Nephron progenitor cell (in vitro differentiated cells): Measurements from ENCODE around the gene DCAF8L1.

Source experiments
- DNase-seq: peaks from one replicate; pipeline ENCODE4 v3.0.0; 2021
- H3K27ac Mint-ChIP-seq: 2 replicates; pipeline ENCODE4 v1.8.0; 2021; ENCODE audit warnings: mild to moderate bottlenecking, moderate library complexity, mixed read lengths
- H3K27me3 Mint-ChIP-seq: 2 replicates; pipeline ENCODE4 v1.8.0; 2021; ENCODE audit warnings: mild to moderate bottlenecking, low read depth, mixed read lengths; ENCODE audit not compliant: poor library complexity
- H3K36me3 Mint-ChIP-seq: 2 replicates; pipeline ENCODE4 v1.8.0; 2021; ENCODE audit warnings: low read depth, mixed read lengths
- H3K4me1 Mint-ChIP-seq: 2 replicates; pipeline ENCODE4 v1.8.0; 2021; ENCODE audit warnings: mixed read lengths
- H3K4me3 Mint-ChIP-seq: 2 replicates; pipeline ENCODE4 v1.8.0; 2021; ENCODE audit warnings: mild to moderate bottlenecking, moderate library complexity, mixed read lengths
- H3K9me3 Mint-ChIP-seq: 2 replicates; pipeline ENCODE4 v1.8.0; 2021; ENCODE audit warnings: mild to moderate bottlenecking, moderate library complexity, mixed read lengths
- TF ChIP-seq, protein P1 (sequence below): fragments of 200-600 bp; sonication (generic); IDR thresholded peaks from 2 replicates; pipeline ENCODE4 v1.5.0; 2021; ENCODE audit warnings: antibody characterized with exemption

Gene DCAF8L1

DNA sequence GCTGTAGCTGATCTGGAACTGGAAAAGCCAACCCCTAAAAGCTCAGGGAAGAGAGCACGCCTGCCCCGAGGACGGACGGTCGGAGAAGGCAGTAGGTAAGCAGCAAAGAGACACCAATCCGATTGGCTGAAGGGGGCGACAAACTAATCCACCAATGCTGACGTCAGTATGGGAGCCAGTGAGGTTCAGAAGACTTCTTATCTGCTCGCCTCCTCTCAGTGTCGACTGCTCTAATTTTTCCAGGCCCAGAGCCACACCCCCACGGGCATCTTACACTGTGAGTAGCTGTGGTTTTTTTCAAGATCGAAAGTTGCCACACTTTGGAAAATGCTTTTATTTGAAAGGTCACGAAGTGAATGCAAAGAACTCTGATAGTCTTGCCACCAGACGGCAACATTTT is at the start of gene DCAF8L1:
DCAF8L1 (minus strand) TSS at position 101 of the 400 bp plus-strand sequence. CDS start 115 bp downstream, outside the sequence.
- no peak within 1 kb of the TSS for H3K27ac Mint-ChIP-seq
- no peaks in the 10 kb centered on the region for H3K27me3 Mint-ChIP-seq
- peaks cover 44% of the 10 kb centered on the region for H3K9me3 Mint-ChIP-seq
- no peak for DNase-seq
- no peaks in the 10 kb centered on the region for H3K4me1 Mint-ChIP-seq
- no peaks in the 10 kb centered on the region for H3K36me3 Mint-ChIP-seq
- H3K4me3 Mint-ChIP-seq, result no peak within 1 kb of the TSS
- TF ChIP-seq, protein P1, sequence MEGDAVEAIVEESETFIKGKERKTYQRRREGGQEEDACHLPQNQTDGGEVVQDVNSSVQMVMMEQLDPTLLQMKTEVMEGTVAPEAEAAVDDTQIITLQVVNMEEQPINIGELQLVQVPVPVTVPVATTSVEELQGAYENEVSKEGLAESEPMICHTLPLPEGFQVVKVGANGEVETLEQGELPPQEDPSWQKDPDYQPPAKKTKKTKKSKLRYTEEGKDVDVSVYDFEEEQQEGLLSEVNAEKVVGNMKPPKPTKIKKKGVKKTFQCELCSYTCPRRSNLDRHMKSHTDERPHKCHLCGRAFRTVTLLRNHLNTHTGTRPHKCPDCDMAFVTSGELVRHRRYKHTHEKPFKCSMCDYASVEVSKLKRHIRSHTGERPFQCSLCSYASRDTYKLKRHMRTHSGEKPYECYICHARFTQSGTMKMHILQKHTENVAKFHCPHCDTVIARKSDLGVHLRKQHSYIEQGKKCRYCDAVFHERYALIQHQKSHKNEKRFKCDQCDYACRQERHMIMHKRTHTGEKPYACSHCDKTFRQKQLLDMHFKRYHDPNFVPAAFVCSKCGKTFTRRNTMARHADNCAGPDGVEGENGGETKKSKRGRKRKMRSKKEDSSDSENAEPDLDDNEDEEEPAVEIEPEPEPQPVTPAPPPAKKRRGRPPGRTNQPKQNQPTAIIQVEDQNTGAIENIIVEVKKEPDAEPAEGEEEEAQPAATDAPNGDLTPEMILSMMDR, result no peak

DNA sequence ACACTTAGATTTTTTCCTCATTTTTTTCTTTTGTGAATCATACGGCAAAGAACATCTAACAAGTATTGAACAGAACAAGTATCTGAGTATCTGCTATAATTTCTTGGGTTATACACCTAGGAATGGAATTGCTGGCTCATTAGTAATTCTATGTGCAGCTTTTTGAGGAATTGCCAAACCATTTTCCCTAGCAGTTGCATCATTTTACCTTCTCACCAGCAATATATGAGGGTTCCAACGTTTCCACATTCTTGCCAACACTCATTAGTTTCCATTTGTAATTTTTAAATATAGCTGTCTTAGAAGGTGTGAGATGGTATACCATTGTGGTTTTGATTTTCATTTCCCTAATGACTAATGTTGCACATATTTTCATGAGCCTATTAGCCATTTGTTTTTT is 41.1 kb upstream of the DCAF8L1 start:
- Mint-ChIP-seq H3K4me3 (no peak overlapping the region), H3K36me3 (no peaks in the 10 kb centered on the region), H3K4me1 (no peaks in the 10 kb centered on the region), H3K27me3 (no peaks in the 10 kb centered on the region), H3K27ac (no peak overlapping the region), H3K9me3 (peaks cover 18% of the 10 kb centered on the region)
- DNase-seq, result no peak
- TF ChIP-seq, protein P1, result no peak

DNA sequence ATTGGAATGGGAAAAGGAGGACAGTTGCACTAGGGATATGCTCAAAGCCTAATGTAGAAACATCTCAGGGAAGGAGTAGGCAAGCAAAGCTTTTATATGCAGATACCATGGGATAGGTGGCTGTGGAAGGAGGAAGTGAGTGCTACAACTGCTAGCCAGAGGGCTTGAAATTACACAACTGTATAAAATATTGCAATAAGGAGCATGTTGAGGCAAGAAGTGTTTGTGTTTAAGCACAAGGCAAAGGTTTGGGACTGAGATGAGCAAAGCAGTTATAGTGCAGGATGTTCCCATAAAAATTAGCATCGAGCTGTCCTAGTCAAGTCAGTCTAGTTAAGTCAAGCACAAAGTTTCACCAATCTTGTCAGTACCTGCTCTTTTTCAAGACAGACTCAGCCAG is 35.6 kb upstream of the DCAF8L1 start:
- Mint-ChIP-seq H3K36me3 (no peaks in the 10 kb centered on the region), H3K27me3 (no peaks in the 10 kb centered on the region)

DNA sequence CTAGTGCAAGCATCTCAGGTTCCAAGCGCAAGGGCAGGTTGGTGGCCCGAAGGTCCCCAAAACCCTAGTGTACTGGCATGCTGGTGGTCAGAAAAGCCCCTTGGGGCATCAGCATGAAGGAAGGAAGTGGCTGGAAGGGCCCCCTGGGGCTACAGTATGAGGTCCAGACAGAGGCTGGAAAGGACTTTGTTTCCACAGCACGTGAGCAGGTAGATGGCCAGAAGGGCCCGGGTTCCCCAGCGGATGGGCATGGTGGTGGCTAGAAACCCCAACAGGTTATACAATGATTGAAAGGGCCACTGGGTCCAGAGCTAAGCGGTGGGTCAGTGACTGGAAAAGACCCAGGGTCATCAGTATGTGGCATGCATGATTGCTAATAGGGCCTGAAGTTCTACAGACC is 34.7 kb upstream of the DCAF8L1 start:
- TF ChIP-seq, protein P1, result no peak
- H3K36me3 Mint-ChIP-seq, result no peaks in the 10 kb centered on the region
- peaks cover 4% of the 10 kb centered on the region for H3K27me3 Mint-ChIP-seq
- no peak overlapping the region for H3K4me3 Mint-ChIP-seq
- no peaks in the 10 kb centered on the region for H3K9me3 Mint-ChIP-seq
- H3K27ac Mint-ChIP-seq, result no peak overlapping the region
- no peaks in the 10 kb centered on the region for H3K4me1 Mint-ChIP-seq
- DNase-seq, result no peak

More for the DNA sequence above, 35.6 kb upstream of the DCAF8L1 start:
- H3K27ac Mint-ChIP-seq, result no peak overlapping the region
- no peak for DNase-seq
- no peaks in the 10 kb centered on the region for H3K9me3 Mint-ChIP-seq
- TF ChIP-seq, protein P1, result no peak
- no peak overlapping the region for H3K4me3 Mint-ChIP-seq
- H3K4me1 Mint-ChIP-seq, result no peaks in the 10 kb centered on the region

DNA sequence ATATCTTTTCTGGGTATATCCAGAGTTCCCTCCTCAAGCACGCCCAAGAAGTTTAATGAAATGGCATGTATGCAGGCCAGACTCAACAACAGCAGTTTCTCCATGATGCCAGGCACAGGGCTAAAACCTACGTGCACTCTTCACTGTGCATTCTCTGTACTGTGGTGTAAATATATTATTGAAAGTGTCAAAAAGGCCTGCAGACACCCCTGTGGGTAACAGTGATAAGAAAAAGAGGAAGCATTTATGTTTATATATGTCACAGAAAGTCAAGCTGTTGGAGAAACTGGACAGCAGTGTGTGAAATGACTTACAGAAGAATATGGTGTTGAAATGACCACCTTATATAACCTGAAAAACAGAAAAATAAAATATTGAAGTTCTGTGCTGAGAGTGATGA is 29.6 kb upstream of the DCAF8L1 start:
- TF ChIP-seq, protein P1, result no peak
- Mint-ChIP-seq H3K4me1 (no peaks in the 10 kb centered on the region), H3K9me3 (no peaks in the 10 kb centered on the region), H3K27ac (no peak overlapping the region), H3K4me3 (no peak overlapping the region), H3K36me3 (no peaks in the 10 kb centered on the region), H3K27me3 (peaks cover 4% of the 10 kb centered on the region)
- DNase-seq, result no peak

DNA sequence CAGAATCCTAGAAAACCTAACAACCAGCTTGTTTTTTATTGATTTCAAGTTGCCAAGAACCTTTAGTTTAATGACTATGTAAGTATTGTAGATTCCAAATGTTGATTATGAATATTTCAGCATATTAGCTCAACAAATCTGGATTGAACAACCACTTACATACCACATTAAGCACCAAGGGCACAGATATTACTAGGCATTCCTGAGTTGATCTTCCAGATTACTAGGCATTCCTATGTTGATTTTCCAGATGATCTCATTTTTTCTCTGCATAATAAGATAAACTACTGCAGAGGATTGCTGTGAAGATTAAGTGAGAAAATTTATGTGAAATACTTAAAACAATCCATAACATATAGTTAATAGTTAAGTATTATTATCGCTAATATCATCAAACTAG is 17.4 kb upstream of the DCAF8L1 start:
- peaks cover 4% of the 10 kb centered on the region for H3K9me3 Mint-ChIP-seq
- DNase-seq, result no peak
- H3K27me3 Mint-ChIP-seq, result no peaks in the 10 kb centered on the region
- no peaks in the 10 kb centered on the region for H3K36me3 Mint-ChIP-seq
- no peak overlapping the region for H3K27ac Mint-ChIP-seq
- TF ChIP-seq, protein P1, result no peak
- H3K4me3 Mint-ChIP-seq, result no peak overlapping the region
- peaks cover 10% of the 10 kb centered on the region for H3K4me1 Mint-ChIP-seq
